GM18867 (cell line): ENCODE results near the gene SLF2.
A peak's percentile ranks its signal among the peaks of the same experiment; 100 is the strongest.
"Not testable (repeated sequence)": the region's sequence is repeated elsewhere in the genome, so short reads cannot be mapped to it uniquely, and the experiment has no call there.

ENCODE experiments used
- ATAC-seq: cut with Tn5 transposase; IDR thresholded peaks from one replicate; pipeline ENCODE4 v1.9.1; 2021; ENCODE audit warnings: mild to moderate bottlenecking, moderate library complexity; ENCODE audit not compliant: unreplicated experiment

The SLF2 gene

GRCh38 chr10:100960251-100960650 lies 47.5 kb downstream of the SLF2 start:
- no peak for ATAC-seq

GRCh38 chr10:100962351-100963080 lies 49.8 kb downstream of the SLF2 start:
- ATAC-seq = no peak

GRCh38 chr10:100963826-100964225 lies 51.1 kb downstream of the SLF2 start:
- ATAC-seq = no peak

GRCh38 chr10:100965820-100966219 lies 53.1 kb downstream of the SLF2 start:
- no peak for ATAC-seq

- ATAC-seq = no peak
These were observed 54.1 kb downstream of the SLF2 start for GRCh38 chr10:100966887-100967286.

- ATAC-seq = no peak
These were observed 54.6 kb downstream of the SLF2 start for GRCh38 chr10:100967332-100967731.

GRCh38 chr10:100968062-100968736 lies 55.4 kb downstream of the SLF2 start:
- no peak for ATAC-seq

- no peak for ATAC-seq
These were observed 56.1 kb downstream of the SLF2 start for GRCh38 chr10:100968863-100969186.

GRCh38 chr10:100969187-100970075 lies 56.7 kb downstream of the SLF2 start, which contains the start of gene SEMA4G:
TSS of gene SEMA4G (plus strand) at chr10:100969504. CDS start at chr10:100972913, 3,409 bp downstream.
- peak; percentile 45 for ATAC-seq

GRCh38 chr10:100970076-100970913 lies 57.5 kb downstream of the SLF2 start:
- ATAC-seq = no peak

- ATAC-seq = no peak
These were observed 58.4 kb downstream of the SLF2 start for GRCh38 chr10:100970914-100971811.

- no peak for ATAC-seq
These were observed 59.5 kb downstream of the SLF2 start for GRCh38 chr10:100972115-100972903.

GRCh38 chr10:100972904-100973535 lies 60.3 kb downstream of the SLF2 start:
- no peak for ATAC-seq

GRCh38 chr10:100975397-100975796 lies 62.6 kb downstream of the SLF2 start:
- ATAC-seq = not testable (repeated sequence)

- no peak for ATAC-seq
These were observed 64.1 kb downstream of the SLF2 start for GRCh38 chr10:100976906-100977305.

- ATAC-seq = no peak
These were observed 64.7 kb downstream of the SLF2 start for GRCh38 chr10:100977436-100977835.

GRCh38 chr10:100978121-100978900 lies 65.5 kb downstream of the SLF2 start:
- no peak for ATAC-seq

GRCh38 chr10:100978901-100979195 lies 66.1 kb downstream of the SLF2 start:
- ATAC-seq = no peak
